ENCODE results near the gene CS. TPM values are rescaled to one million over a fixed set of nuclear protein-coding genes. Genes with fewer than 3 reads are reported as not detected.

CS gene
- polyA plus RNA-seq, 1 of the 3 experiments (the other 2 are of a cell fraction) = 121 TPM

- TF ChIP-seq SIN3A (IDR thresholded peaks at IDR 0.05; ENCODE audit: borderline replicate concordance, low read depth, low read length) (peak; percentile 78; the same call in 1 of the 2 replicates), GATA2 (CRISPR knock-in tag; IDR thresholded peaks at IDR 0.05) (no peak), POLR2AphosphoS5 (IDR thresholded peaks at IDR 0.05; ENCODE audit: low read depth, low read length) (peak; percentile 82), JUND (IDR thresholded peaks at IDR 0.05) (no peak), MXI1 (IDR thresholded peaks at IDR 0.05; ENCODE audit: low read depth, low read length) (peak; percentile 94), EP300 (IDR thresholded peaks at IDR 0.05; ENCODE audit: borderline replicate concordance in 1 of 2, low read depth in 1 of 2, low read length in 1 of 2) (no peak; a peak in 1 of 4 replicates), YY1 (IDR thresholded peaks at IDR 0.05; ENCODE audit: low read depth) (peak; percentile 82), IRF3 (IDR thresholded peaks at IDR 0.05; ENCODE audit: low read depth, low read length) (no peak)
- TF ChIP-seq, protein P1, sequence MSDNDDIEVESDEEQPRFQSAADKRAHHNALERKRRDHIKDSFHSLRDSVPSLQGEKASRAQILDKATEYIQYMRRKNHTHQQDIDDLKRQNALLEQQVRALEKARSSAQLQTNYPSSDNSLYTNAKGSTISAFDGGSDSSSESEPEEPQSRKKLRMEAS (IDR thresholded peaks at IDR 0.05; ENCODE audit: low read depth) = peak; percentile 86
Measured at GRCh38 chr12:56315622-56316473, 15.7 kb upstream of the CS start, which contains the start of gene CNPY2 (continued).

- peaks cover 20% of the 10 kb centered on the region for H3F3A ChIP-seq (replicated peaks; ENCODE audit: insufficient read depth)
- 0% methylated on average over 10 of the region's 11 CpGs for WGBS (ENCODE audit: low lambda C conversion rate)
- peak overlapping the region; percentile 84 to 91 for H3K27ac ChIP-seq (ENCODE audit: low read depth in 2 of 2, low read length in 1 of 2)
- H3K9ac ChIP-seq = peak overlapping the region; percentile 93
- H3K9me3 ChIP-seq = no peaks in the 10 kb centered on the region
- H3K4me2 ChIP-seq = peak overlapping the region; percentile 94
- DNase-seq = peak; percentile 37
- H3K36me3 ChIP-seq (replicated peaks in 1 of 2; ENCODE audit: control insufficient read depth in 1 of 2, insufficient read depth in 2 of 2, low read length in 1 of 2) = peaks cover 20 to 24% of the 10 kb centered on the region in 2 experiments
- ChIA-PET CTCF (interaction anchor here (0.6 to 1.9 kb wide), 9 partner anchors 17 to 152 kb away, joined by 3 to 15 read pairs (median 3); partner anchors contain the start of genes RNF41 and TIMELESS), POLR2A (interaction anchor here (1.0 to 2.8 kb wide), 11 partner anchors 11 to 410 kb away, joined by 3 to 15 read pairs (median 4); partner anchors contain the start of genes ANKRD52, CS, NACA and PAN2)
- H3K9me2 ChIP-seq = no peaks in the 10 kb centered on the region
- H3K4me3 ChIP-seq (ENCODE audit: low read depth in 2 of 2, low read length in 1 of 2) = peak overlapping the region; percentile 83 to 86
- TF ChIP-seq CHD2 (IDR thresholded peaks at IDR 0.05; ENCODE audit: low read length, partially characterized antibody) (no peak), RCOR1 (IDR thresholded peaks at IDR 0.05; ENCODE audit: low read length) (no peak), JUND (IDR thresholded peaks at IDR 0.05) (no peak), USF1 (IDR thresholded peaks at IDR 0.05; ENCODE audit: borderline replicate concordance, low read depth) (no peak), NRF1 (IDR thresholded peaks at IDR 0.05; ENCODE audit: low read depth, low read length) (no peak)
- peak overlapping the region; percentile 80 for H2AFZ ChIP-seq (ENCODE audit: low read depth)
- H4K20me1 ChIP-seq (ENCODE audit: insufficient read depth) = no peaks in the 10 kb centered on the region
- no peaks in the 10 kb centered on the region for H3K27me3 ChIP-seq (ENCODE audit: insufficient read depth)
- H3K79me2 ChIP-seq (ENCODE audit: insufficient read depth) = peaks cover 26% of the 10 kb centered on the region
- peaks cover 12 to 13% of the 10 kb centered on the region in 2 experiments; a peak in 3 of 4 replicates for H3K4me1 ChIP-seq (ENCODE audit: control insufficient read depth in 1 of 2, insufficient read depth in 2 of 2, low read depth in 1 of 2, low read length in 1 of 2)
Measured at GRCh38 chr12:56315249-56315621, 15.1 kb upstream of the CS start.

All from SK-N-SH (cell line).